ENCODE data around the gene ZNF610.
"Not testable (repeated sequence)": the region's sequence is repeated elsewhere in the genome, so short reads cannot be mapped to it uniquely, and the experiment has no call there.

Gene ZNF610

GRCh38 chr19:52336117-52336790, at the start of gene ZNF610:
ZNF610 (plus strand) TSS chr19:52336243; CDS start chr19:52349173, 12,930 bp downstream.
- no peak for FAIRE-seq

GRCh38 chr19:52286256-52286655, 49.8 kb upstream of the ZNF610 start:
- no peak for FAIRE-seq

GRCh38 chr19:52291781-52292180, 44.3 kb upstream of the ZNF610 start:
- no peak for FAIRE-seq

GRCh38 chr19:52292946-52293345, 43.1 kb upstream of the ZNF610 start:
- FAIRE-seq, result not testable (repeated sequence)

- no peak for FAIRE-seq
Measured at GRCh38 chr19:52296400-52296772, 39.7 kb upstream of the ZNF610 start.

- FAIRE-seq, result no peak
Measured at GRCh38 chr19:52296773-52297600, 39.1 kb upstream of the ZNF610 start, which contains the start of gene ZNF480. ZNF480 (plus strand) TSS chr19:52297169; CDS start chr19:52300413, 3,244 bp downstream.

- FAIRE-seq, result no peak
Measured at GRCh38 chr19:52297601-52298364, 38.3 kb upstream of the ZNF610 start.

GRCh38 chr19:52307275-52307674, 28.8 kb upstream of the ZNF610 start:
- FAIRE-seq, result no peak

GRCh38 chr19:52322429-52322828, 13.6 kb upstream of the ZNF610 start:
- FAIRE-seq, result no peak

- FAIRE-seq, result no peak
Measured at GRCh38 chr19:52331757-52332156, 4.3 kb upstream of the ZNF610 start.

- FAIRE-seq, result no peak
Measured at GRCh38 chr19:52335768-52336116, 301 bp upstream of the ZNF610 start.

- FAIRE-seq, result no peak
Measured at GRCh38 chr19:52336791-52337381, 843 bp downstream of the ZNF610 start.

GRCh38 chr19:52339022-52339421, 3.0 kb downstream of the ZNF610 start:
- not testable (repeated sequence) for FAIRE-seq

GRCh38 chr19:52343548-52343947, 7.5 kb downstream of the ZNF610 start:
- no peak for FAIRE-seq

GRCh38 chr19:52345162-52345561, 9.1 kb downstream of the ZNF610 start:
- FAIRE-seq, result no peak

- FAIRE-seq, result no peak
Measured at GRCh38 chr19:52351512-52351911, 15.5 kb downstream of the ZNF610 start.

GRCh38 chr19:52366414-52366824, 30.4 kb downstream of the ZNF610 start:
- no peak for FAIRE-seq

- FAIRE-seq, result no peak
Measured at GRCh38 chr19:52369559-52370340, 33.7 kb downstream of the ZNF610 start, which contains the start of gene ZNF880. ZNF880 (plus strand) TSS chr19:52369923; CDS start chr19:52369966, 43 bp downstream.

GRCh38 chr19:52370341-52370710, 34.3 kb downstream of the ZNF610 start:
- no peak for FAIRE-seq

GRCh38 chr19:52391135-52391534, 55.1 kb downstream of the ZNF610 start:
- no peak for FAIRE-seq

GRCh38 chr19:52397310-52398080, 61.5 kb downstream of the ZNF610 start, which contains the start of gene ZNF528:
ZNF528 (plus strand) TSS chr19:52397849; CDS start chr19:52402014, 4,165 bp downstream.
- FAIRE-seq, result no peak
